SK-N-SH (cell line): ENCODE data around the gene OR2H2. TPM values are rescaled to one million over a fixed set of nuclear protein-coding genes. Genes with fewer than 3 reads are reported as not detected.

Source experiments
- CTCF ChIA-PET: fragments of 300-600, 350-600 bp; formaldehyde crosslinking; extraction: SDS; loops from one replicate; lab custom pipeline; 2021; lab: Yijun Ruan, JAX
- POLR2A ChIA-PET: fragments of 350-600 bp; sonication (Branson Sonifier 250); formaldehyde crosslinking; extraction: SDS; loops from one replicate; lab custom pipeline; 2020; ENCODE audit warnings: antibody characterized with exemption, inconsistent platforms; lab: Yijun Ruan, JAX
- DNase-seq: peaks from one replicate; pipeline ENCODE4 v3.0.0; 2012
- H2AFZ ChIP-seq: fragments of 200-600 bp; sonication (generic); 2 replicates; pipeline ENCODE4 v1.8.1; 2016; ENCODE audit warnings: antibody characterized with exemption, mild to moderate bottlenecking, low read depth
- H3F3A ChIP-seq: fragments of 200-600 bp; sonication (generic); replicated peaks from 2 replicates; pipeline ENCODE3; 2016; ENCODE audit warnings: antibody characterized with exemption, mild to moderate bottlenecking; ENCODE audit not compliant: insufficient read depth
- H3K27ac ChIP-seq, 2 experiments: fragments of 200-500 bp in 1 of 2; fragments of 200-600 bp in 1 of 2; sonication (Bioruptor generic) in 1 of 2; sonication (generic), shearing (Covaris generic) in 1 of 2; 2 replicates each; pipeline versions ENCODE4 v1.5.1 to v1.6.1; 2014 to 2016; ENCODE audit warnings: low read depth in 2 of 2, inconsistent platforms in 1 of 2, low read length in 1 of 2, mild to moderate bottlenecking in 1 of 2, mixed read lengths in 1 of 2
- H3K27me3 ChIP-seq: fragments of 200-600 bp; sonication (generic), shearing (Covaris generic); 2 replicates; pipeline ENCODE4 v1.6.1; 2016; ENCODE audit warnings: mixed run types; ENCODE audit not compliant: insufficient read depth
- H3K36me3 ChIP-seq, 2 experiments: fragments of 200-500 bp in 1 of 2; fragments of 200-600 bp in 1 of 2; sonication (Bioruptor generic) in 1 of 2; sonication (generic) in 1 of 2; replicated peaks in 1 of 2; 2 replicates each; pipeline versions ENCODE3 to v1.5.1; 2014 to 2016; ENCODE audit warnings: low read length in 1 of 2, mild to moderate bottlenecking in 1 of 2; ENCODE audit not compliant: insufficient read depth in 2 of 2, control insufficient read depth in 1 of 2
- H3K4me1 ChIP-seq, 2 experiments: fragments of 200-500 bp in 1 of 2; fragments of 200-600 bp in 1 of 2; sonication (Bioruptor generic) in 1 of 2; sonication (generic), shearing (Covaris generic) in 1 of 2; 2 replicates each; pipeline versions ENCODE4 v1.5.1 to v1.6.1; 2014 to 2016; ENCODE audit warnings: low read depth in 1 of 2, low read length in 1 of 2, mixed run types in 1 of 2; ENCODE audit not compliant: insufficient read depth in 2 of 2, control insufficient read depth in 1 of 2
- H3K4me2 ChIP-seq: fragments of 200-600 bp; sonication (generic), shearing (Covaris generic); 2 replicates; pipeline ENCODE4 v1.6.1; 2017; ENCODE audit warnings: mixed run types
- H3K4me3 ChIP-seq, 2 experiments: fragments of 200-500 bp in 1 of 2; fragments of 200-600 bp in 1 of 2; sonication (Bioruptor generic) in 1 of 2; sonication (generic), shearing (Covaris generic) in 1 of 2; 2 replicates each; pipeline versions ENCODE4 v1.5.1 to v1.8.1; 2014 to 2016; ENCODE audit warnings: low read depth in 2 of 2, inconsistent platforms in 1 of 2, low read length in 1 of 2, mild to moderate bottlenecking in 1 of 2, mixed read lengths in 1 of 2, moderate library complexity in 1 of 2
- H3K79me2 ChIP-seq: fragments of 200-600 bp; sonication (generic); 2 replicates; pipeline ENCODE4 v1.8.1; 2017; ENCODE audit warnings: mild to moderate bottlenecking; ENCODE audit not compliant: insufficient read depth
- H3K9ac ChIP-seq: fragments of 200-600 bp; sonication (generic); 2 replicates; pipeline ENCODE4 v1.6.1; 2017; ENCODE audit warnings: mixed run types
- H3K9me2 ChIP-seq: fragments of 200-600 bp; sonication (generic); 2 replicates; pipeline ENCODE4 v1.6.1; 2017; ENCODE audit warnings: mixed run types
- H3K9me3 ChIP-seq: fragments of 200-600 bp; sonication (generic); 2 replicates; pipeline ENCODE4 v1.6.1; 2017; ENCODE audit warnings: mixed run types, mild to moderate bottlenecking, moderate library complexity
- H4K20me1 ChIP-seq: fragments of 200-600 bp; sonication (generic); 2 replicates; pipeline ENCODE4 v1.6.1; 2017; ENCODE audit warnings: mild to moderate bottlenecking, mixed run types; ENCODE audit not compliant: insufficient read depth
- ELF1 ChIP-seq: IDR thresholded peaks from 2 replicates; pipeline ENCODE4 v1.4.0; 2012
- EP300 ChIP-seq, 2 experiments: IDR thresholded peaks; 2 replicates each; pipeline versions ENCODE4 v1.4.0 to v1.6.1; 2012; ENCODE audit warnings: borderline replicate concordance in 1 of 2, low read depth in 1 of 2, low read length in 1 of 2
- FOXM1 ChIP-seq: IDR thresholded peaks from 2 replicates; pipeline ENCODE4 v1.4.0; 2012; ENCODE audit warnings: low read depth, mild to moderate bottlenecking
- GABPA ChIP-seq: IDR thresholded peaks from 2 replicates; pipeline ENCODE4 v1.4.0; 2012; ENCODE audit warnings: low read depth, mild to moderate bottlenecking
- GATA2 ChIP-seq: sonication (generic); formaldehyde crosslinking; IDR thresholded peaks from 2 replicates; pipeline ENCODE4 v1.5.0; 2020; ENCODE audit warnings: mild to moderate bottlenecking, missing genetic modification reagents
- MEF2A ChIP-seq: IDR thresholded peaks from 2 replicates; pipeline ENCODE4 v1.4.0; 2012; ENCODE audit warnings: low read depth, borderline replicate concordance
- NRF1 ChIP-seq: IDR thresholded peaks from 2 replicates; pipeline ENCODE4 v1.6.1; 2012; ENCODE audit warnings: low read depth, mild to moderate bottlenecking, low read length
- POLR2AphosphoS5 ChIP-seq: IDR thresholded peaks from 2 replicates; pipeline ENCODE4 v1.6.1; 2012; ENCODE audit warnings: low read depth, low read length
- RAD21 ChIP-seq: IDR thresholded peaks from 2 replicates; pipeline ENCODE4 v1.6.1; 2012; ENCODE audit warnings: mild to moderate bottlenecking, low read length
- RCOR1 ChIP-seq: fragments of 150-350 bp; IDR thresholded peaks from 2 replicates; pipeline ENCODE4 v1.6.1; 2017; ENCODE audit warnings: antibody characterized with exemption, low read length
- RFX5 ChIP-seq: IDR thresholded peaks from 2 replicates; pipeline ENCODE4 v1.6.1; 2012; ENCODE audit warnings: mild to moderate bottlenecking, improper control_type of control experiment, low read length
- YY1 ChIP-seq: IDR thresholded peaks from 2 replicates; pipeline ENCODE4 v1.4.0; 2012; ENCODE audit warnings: low read depth, mild to moderate bottlenecking
- WGBS: methylation state at CpG from one replicate; pipeline ENCODE4 v1.1.6; 2017; ENCODE audit warnings: low lambda C conversion rate; 5-methylcytosine and 5-hydroxymethylcytosine counted together
- polyA plus RNA-seq, 3 experiments: library from polyadenylated mRNA; depleted of rRNA; stranded (reverse); fragments of >200 nt; gene quantifications; 2 replicates each; pipeline ENCODE4 v1.2.3, GENCODE V29; 2012
- TF ChIP-seq, protein P1 (sequence below): fragments of 150-350 bp; IDR thresholded peaks from 2 replicates; pipeline ENCODE4 v1.6.1; 2017; ENCODE audit warnings: antibody characterized with exemption, low read length, low read depth, borderline replicate concordance
- TF ChIP-seq, protein P2 (sequence below): fragments of 150-350 bp; IDR thresholded peaks from 2 replicates; pipeline ENCODE4 v1.6.1; 2016; ENCODE audit warnings: mild to moderate bottlenecking, low read depth, low read length
- TF ChIP-seq, protein P3 (sequence below): IDR thresholded peaks from 2 replicates; pipeline ENCODE4; 2012
- TF ChIP-seq, protein P4 (sequence below): fragments of 200-600 bp; sonication (generic); IDR thresholded peaks from 2 replicates; pipeline ENCODE4 v1.6.1; 2017; ENCODE audit warnings: antibody characterized with exemption, mild to moderate bottlenecking, moderate library complexity
- TF ChIP-seq, protein P5 (sequence below): IDR thresholded peaks from 2 replicates; pipeline ENCODE4 v1.4.0; 2012; ENCODE audit warnings: low read depth, borderline replicate concordance

The OR2H2 gene
- polyA plus RNA-seq, 1 of the 3 experiments (the other 2 are of a cell fraction), result not detected

DNA sequence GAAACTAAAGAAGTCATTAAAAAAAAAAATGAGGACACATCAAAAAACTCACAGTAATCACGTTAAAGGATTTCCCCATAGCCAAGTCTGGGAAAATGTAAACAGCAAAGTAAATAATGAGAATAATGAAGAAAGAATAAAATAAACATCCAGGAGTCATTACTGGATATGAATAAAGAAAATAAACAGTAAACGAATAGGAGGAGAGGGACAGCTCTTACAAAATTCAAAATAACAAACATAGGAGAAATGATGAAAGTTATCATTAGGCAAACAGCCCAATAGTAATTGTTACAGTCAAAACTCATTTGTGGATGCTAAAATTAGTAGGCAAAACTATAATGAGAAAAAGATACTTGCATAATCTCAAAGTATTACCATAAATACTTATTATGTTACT, 17.4 kb upstream of the OR2H2 start (continued):
- TF ChIP-seq, protein P1, sequence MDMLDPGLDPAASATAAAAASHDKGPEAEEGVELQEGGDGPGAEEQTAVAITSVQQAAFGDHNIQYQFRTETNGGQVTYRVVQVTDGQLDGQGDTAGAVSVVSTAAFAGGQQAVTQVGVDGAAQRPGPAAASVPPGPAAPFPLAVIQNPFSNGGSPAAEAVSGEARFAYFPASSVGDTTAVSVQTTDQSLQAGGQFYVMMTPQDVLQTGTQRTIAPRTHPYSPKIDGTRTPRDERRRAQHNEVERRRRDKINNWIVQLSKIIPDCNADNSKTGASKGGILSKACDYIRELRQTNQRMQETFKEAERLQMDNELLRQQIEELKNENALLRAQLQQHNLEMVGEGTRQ, result no peak

DNA sequence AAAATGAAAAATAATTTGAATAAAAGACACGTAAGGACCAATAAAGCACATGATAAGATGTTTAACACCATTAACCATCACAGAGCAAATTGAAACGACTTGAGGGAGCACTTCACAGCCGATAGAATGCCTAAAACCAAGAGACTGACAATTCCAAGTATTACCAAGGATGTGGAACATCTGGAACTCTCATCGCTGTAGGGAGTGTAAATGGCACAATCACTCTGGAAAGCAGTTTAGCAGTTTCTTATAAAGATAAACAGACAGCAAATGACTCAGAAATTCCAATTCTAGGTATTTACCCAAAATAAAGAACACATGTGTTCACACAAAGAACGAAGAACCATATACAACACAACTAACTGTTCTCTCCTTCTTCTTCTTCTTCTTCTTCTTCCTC, 16.9 kb upstream of the OR2H2 start:
- H3K4me3 ChIP-seq, result no peak overlapping the region
- under 1% methylated on average over 5 of the region's 5 CpGs for whole genome bisulfite sequencing
- ChIA-PET POLR2A (no interaction called here), CTCF (no interaction called here)
- DNase-seq, result no peak
- H3K9me3 ChIP-seq, result no peaks in the 10 kb centered on the region
- TF ChIP-seq RAD21 (no peak), RCOR1 (no peak), EP300 (IDR thresholded peaks at IDR 0.05; ENCODE audit: borderline replicate concordance in 1 of 2, low read depth in 1 of 2, low read length in 1 of 2) (no peak), GATA2 (CRISPR knock-in tag) (no peak), RFX5 (no peak)
- TF ChIP-seq, protein P2, sequence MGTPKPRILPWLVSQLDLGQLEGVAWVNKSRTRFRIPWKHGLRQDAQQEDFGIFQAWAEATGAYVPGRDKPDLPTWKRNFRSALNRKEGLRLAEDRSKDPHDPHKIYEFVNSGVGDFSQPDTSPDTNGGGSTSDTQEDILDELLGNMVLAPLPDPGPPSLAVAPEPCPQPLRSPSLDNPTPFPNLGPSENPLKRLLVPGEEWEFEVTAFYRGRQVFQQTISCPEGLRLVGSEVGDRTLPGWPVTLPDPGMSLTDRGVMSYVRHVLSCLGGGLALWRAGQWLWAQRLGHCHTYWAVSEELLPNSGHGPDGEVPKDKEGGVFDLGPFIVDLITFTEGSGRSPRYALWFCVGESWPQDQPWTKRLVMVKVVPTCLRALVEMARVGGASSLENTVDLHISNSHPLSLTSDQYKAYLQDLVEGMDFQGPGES, result no peak
- TF ChIP-seq, protein P3, sequence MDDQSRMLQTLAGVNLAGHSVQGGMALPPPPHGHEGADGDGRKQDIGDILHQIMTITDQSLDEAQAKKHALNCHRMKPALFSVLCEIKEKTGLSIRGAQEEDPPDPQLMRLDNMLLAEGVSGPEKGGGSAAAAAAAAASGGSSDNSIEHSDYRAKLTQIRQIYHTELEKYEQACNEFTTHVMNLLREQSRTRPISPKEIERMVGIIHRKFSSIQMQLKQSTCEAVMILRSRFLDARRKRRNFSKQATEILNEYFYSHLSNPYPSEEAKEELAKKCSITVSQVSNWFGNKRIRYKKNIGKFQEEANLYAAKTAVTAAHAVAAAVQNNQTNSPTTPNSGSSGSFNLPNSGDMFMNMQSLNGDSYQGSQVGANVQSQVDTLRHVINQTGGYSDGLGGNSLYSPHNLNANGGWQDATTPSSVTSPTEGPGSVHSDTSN, result no peak
- no peaks in the 10 kb centered on the region for H3K9me2 ChIP-seq
- H2AFZ ChIP-seq, result no peak overlapping the region
- no peak overlapping the region for H3K9ac ChIP-seq
- H3K27me3 ChIP-seq, result peaks cover 39% of the 10 kb centered on the region; the same call in 1 of the 2 replicates
- H3K79me2 ChIP-seq, result no peaks in the 10 kb centered on the region
- H3F3A ChIP-seq, result no peaks in the 10 kb centered on the region
- no peaks in the 10 kb centered on the region for H4K20me1 ChIP-seq
- H3K36me3 ChIP-seq, result no peaks in the 10 kb centered on the region
- no peaks in the 10 kb centered on the region for H3K4me1 ChIP-seq
- no peak overlapping the region for H3K27ac ChIP-seq
- H3K4me2 ChIP-seq, result no peak overlapping the region

DNA sequence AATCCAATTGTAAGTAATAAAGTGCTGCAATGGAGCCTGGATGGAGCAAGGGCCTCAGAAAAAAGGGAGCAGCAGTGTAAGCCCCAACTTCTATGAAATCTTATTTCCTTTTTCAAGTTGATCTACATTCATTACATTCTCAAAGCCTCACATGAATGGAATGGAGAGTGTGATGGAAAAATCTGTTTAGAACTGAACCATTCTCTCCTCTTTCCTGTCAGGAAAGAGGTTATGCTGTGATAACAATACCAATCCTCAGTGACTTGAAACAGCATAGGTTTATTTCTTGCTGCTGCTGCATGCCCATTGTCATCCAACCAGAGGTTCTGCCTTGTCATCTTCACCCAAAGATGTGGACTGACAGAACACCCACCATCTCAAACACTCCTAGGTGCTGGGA, 8.9 kb upstream of the OR2H2 start:
- H3K9ac ChIP-seq, result no peak overlapping the region
- ChIA-PET CTCF (no interaction called here), POLR2A (no interaction called here)
- no peaks in the 10 kb centered on the region for H3F3A ChIP-seq
- H3K4me1 ChIP-seq, result no peaks in the 10 kb centered on the region
- no peak overlapping the region for H3K27ac ChIP-seq
- H3K4me3 ChIP-seq, result no peak overlapping the region
- H3K36me3 ChIP-seq, result no peaks in the 10 kb centered on the region
- H3K27me3 ChIP-seq, result peaks cover 20% of the 10 kb centered on the region; the same call in 1 of the 2 replicates
- H4K20me1 ChIP-seq, result no peaks in the 10 kb centered on the region
- H3K9me3 ChIP-seq, result no peaks in the 10 kb centered on the region
- H2AFZ ChIP-seq, result no peak overlapping the region
- DNase-seq, result no peak
- no peaks in the 10 kb centered on the region for H3K79me2 ChIP-seq
- no peak overlapping the region for H3K4me2 ChIP-seq
- H3K9me2 ChIP-seq, result no peaks in the 10 kb centered on the region
- no peak for TF ChIP-seq GATA2 (CRISPR knock-in tag)
- no peak for TF ChIP-seq MEF2A
- TF ChIP-seq FOXM1, result no peak
- no peak for TF ChIP-seq NRF1
- no peak for TF ChIP-seq EP300 (IDR thresholded peaks at IDR 0.05; ENCODE audit: borderline replicate concordance in 1 of 2, low read depth in 1 of 2, low read length in 1 of 2)
- TF ChIP-seq GABPA, result no peak
- no peak for TF ChIP-seq POLR2AphosphoS5
- TF ChIP-seq ELF1, result no peak
- TF ChIP-seq, protein P4, sequence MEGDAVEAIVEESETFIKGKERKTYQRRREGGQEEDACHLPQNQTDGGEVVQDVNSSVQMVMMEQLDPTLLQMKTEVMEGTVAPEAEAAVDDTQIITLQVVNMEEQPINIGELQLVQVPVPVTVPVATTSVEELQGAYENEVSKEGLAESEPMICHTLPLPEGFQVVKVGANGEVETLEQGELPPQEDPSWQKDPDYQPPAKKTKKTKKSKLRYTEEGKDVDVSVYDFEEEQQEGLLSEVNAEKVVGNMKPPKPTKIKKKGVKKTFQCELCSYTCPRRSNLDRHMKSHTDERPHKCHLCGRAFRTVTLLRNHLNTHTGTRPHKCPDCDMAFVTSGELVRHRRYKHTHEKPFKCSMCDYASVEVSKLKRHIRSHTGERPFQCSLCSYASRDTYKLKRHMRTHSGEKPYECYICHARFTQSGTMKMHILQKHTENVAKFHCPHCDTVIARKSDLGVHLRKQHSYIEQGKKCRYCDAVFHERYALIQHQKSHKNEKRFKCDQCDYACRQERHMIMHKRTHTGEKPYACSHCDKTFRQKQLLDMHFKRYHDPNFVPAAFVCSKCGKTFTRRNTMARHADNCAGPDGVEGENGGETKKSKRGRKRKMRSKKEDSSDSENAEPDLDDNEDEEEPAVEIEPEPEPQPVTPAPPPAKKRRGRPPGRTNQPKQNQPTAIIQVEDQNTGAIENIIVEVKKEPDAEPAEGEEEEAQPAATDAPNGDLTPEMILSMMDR, result no peak
- no peak for TF ChIP-seq RAD21
- no peak for TF ChIP-seq YY1
- TF ChIP-seq, protein P1, result no peak
- TF ChIP-seq, protein P5, sequence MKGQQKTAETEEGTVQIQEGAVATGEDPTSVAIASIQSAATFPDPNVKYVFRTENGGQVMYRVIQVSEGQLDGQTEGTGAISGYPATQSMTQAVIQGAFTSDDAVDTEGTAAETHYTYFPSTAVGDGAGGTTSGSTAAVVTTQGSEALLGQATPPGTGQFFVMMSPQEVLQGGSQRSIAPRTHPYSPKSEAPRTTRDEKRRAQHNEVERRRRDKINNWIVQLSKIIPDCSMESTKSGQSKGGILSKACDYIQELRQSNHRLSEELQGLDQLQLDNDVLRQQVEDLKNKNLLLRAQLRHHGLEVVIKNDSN, result no peak
- TF ChIP-seq, all 33 proteins: peak for 0
